HL-60 (cell line): ENCODE measurements around the gene CREBL2.

Source experiments
- DNase-seq, 2 experiments: peaks; one replicate each; pipeline ENCODE4 v3.0.0-alpha.2; 2010 to 2020; ENCODE audit warnings: low read depth in 1 of 2, low spot score in 1 of 2
- H3K27ac ChIP-seq: fragments of 250-450 bp; sonication (Bioruptor Pico); replicated peaks from 2 replicates; pipeline ENCODE4 v1.5.1; 2020; ENCODE audit warnings: mild to moderate bottlenecking, moderate library complexity
- H3K27me3 ChIP-seq: fragments of 250-450 bp; sonication (Bioruptor Pico); 2 replicates; pipeline ENCODE4 v1.5.1; 2021; ENCODE audit warnings: mild to moderate bottlenecking, moderate library complexity; ENCODE audit not compliant: insufficient read depth, poor library complexity, severe bottlenecking
- H3K4me3 ChIP-seq: replicated peaks from 2 replicates; pipeline ENCODE4 v1.5.1; 2011; ENCODE audit warnings: mild to moderate bottlenecking, control low read depth, low read length; ENCODE audit not compliant: insufficient read depth
- CTCF ChIP-seq: IDR thresholded peaks from one replicate; pipeline ENCODE4 v1.5.1; 2011; ENCODE audit warnings: low read length, control low read depth, inconsistent platforms; ENCODE audit not compliant: insufficient read depth
- GABPA ChIP-seq: IDR thresholded peaks from 2 replicates; pipeline ENCODE4 v1.6.1; 2012; ENCODE audit warnings: low read depth
- POLR2AphosphoS5 ChIP-seq: IDR thresholded peaks from 2 replicates; pipeline ENCODE4 v1.6.1; 2012; ENCODE audit warnings: low read depth
- REST ChIP-seq: IDR thresholded peaks from 2 replicates; pipeline ENCODE4 v1.6.1; 2012; ENCODE audit warnings: low read depth; ENCODE audit not compliant: insufficient replicate concordance
- SPI1 ChIP-seq: IDR thresholded peaks from 2 replicates; pipeline ENCODE4 v1.6.1; 2012; ENCODE audit warnings: low read depth, mild to moderate bottlenecking, borderline replicate concordance

CREBL2 gene

GRCh38 chr12:12668005-12668404 lies 56.3 kb downstream of the CREBL2 start:
- no peak for DNase-seq
- TF ChIP-seq REST (no peak), POLR2AphosphoS5 (no peak), SPI1 (no peak), CTCF (no peak), GABPA (no peak)
- Histone ChIP-seq H3K4me3 (no peak overlapping the region), H3K27ac (no peak overlapping the region), H3K27me3 (no peaks in the 10 kb centered on the region)

GRCh38 chr12:12669020-12669419 lies 57.3 kb downstream of the CREBL2 start:
- no peak overlapping the region for H3K27ac ChIP-seq
- H3K4me3 ChIP-seq = no peak overlapping the region
- H3K27me3 ChIP-seq = no peaks in the 10 kb centered on the region
- no peak for TF ChIP-seq REST
- DNase-seq = no peak

GRCh38 chr12:12671850-12672660 lies 60.4 kb downstream of the CREBL2 start:
- no peak overlapping the region for H3K27ac ChIP-seq
- no peak for DNase-seq
- no peak for TF ChIP-seq POLR2AphosphoS5
- TF ChIP-seq GABPA = no peak
- TF ChIP-seq SPI1 = no peak
- TF ChIP-seq REST = no peak
- TF ChIP-seq CTCF = no peak
- H3K27me3 ChIP-seq = no peaks in the 10 kb centered on the region
- H3K4me3 ChIP-seq = no peak overlapping the region
